Measurements from ENCODE around the gene LRGUK. TPM values are rescaled to one million over a fixed set of nuclear protein-coding genes. Genes with fewer than 3 reads are reported as not detected.

The LRGUK gene
- total and polyA plus RNA-seq, 12 donors, result 0.15 to 0.47 (median 0.22) TPM; not detected in 5

- no peak overlapping the region for H3K4me3 ChIP-seq
- ATAC-seq, result no peak
- peaks cover 0 to 45% (median 15%) of the 10 kb centered on the region in 11 donors for H3K9me3 ChIP-seq
- no peaks in the 10 kb centered on the region for H3K36me3 ChIP-seq
- no peak for DNase-seq
- TF ChIP-seq CTCF (IDR thresholded peaks at IDR 0.05), result no peak
- peaks cover 0 to 13% (median 0%) of the 10 kb centered on the region in 9 donors for H3K4me1 ChIP-seq
- no peak overlapping the region for H3K27ac ChIP-seq
- no peaks in the 10 kb centered on the region for H3K27me3 ChIP-seq
- intact Hi-C loops (cut with DNase I), result no loop called here
These were observed 38.9 kb upstream of the LRGUK start for GRCh38 chr7:134088199-134088598.

- peaks cover 0 to 8% (median 0%) of the 10 kb centered on the region in 9 donors for H3K4me1 ChIP-seq
- no peak for TF ChIP-seq CTCF (IDR thresholded peaks at IDR 0.05)
- peaks cover 0 to 49% (median 17%) of the 10 kb centered on the region in 11 donors for H3K9me3 ChIP-seq
- H3K27ac ChIP-seq, result no peak overlapping the region
- H3K4me3 ChIP-seq, result no peak overlapping the region
- ATAC-seq (no peak), DNase-seq (no peak)
- intact Hi-C loops (cut with DNase I), result no loop called here
- no peaks in the 10 kb centered on the region for H3K27me3 ChIP-seq
- WGBS, 2 donors, result 78 to 81% methylated on average over 4 of the region's 4 CpGs
- H3K36me3 ChIP-seq, result no peaks in the 10 kb centered on the region
These were observed 37.7 kb upstream of the LRGUK start for GRCh38 chr7:134089446-134089845.

- intact Hi-C loops (cut with DNase I), result loop anchor here in 1 of 10 donors (2.0 kb wide), 1 partner anchor 17 kb away; no protein-coding TSS in a partner anchor
- no peak for TF ChIP-seq CTCF (IDR thresholded peaks at IDR 0.05)
- no peaks in the 10 kb centered on the region for H3K27me3 ChIP-seq
These were observed 29.1 kb upstream of the LRGUK start for GRCh38 chr7:134098072-134098471.

GRCh38 chr7:134101716-134102115 is 25.4 kb upstream of the LRGUK start:
- no peak overlapping the region for H3K27ac ChIP-seq
- no peaks in the 10 kb centered on the region for H3K27me3 ChIP-seq
- no peak overlapping the region for H3K4me3 ChIP-seq
- DNase-seq (no peak), ATAC-seq (no peak)
- 23% methylated on average over 3 of the region's 3 CpGs; no CpG with 5 or more reads in 1 of the 2 donors for WGBS, 2 donors
- no peak for TF ChIP-seq CTCF (IDR thresholded peaks at IDR 0.05)
- H3K4me1 ChIP-seq, result no peaks in the 10 kb centered on the region
- no peaks in the 10 kb centered on the region for H3K9me3 ChIP-seq
- intact Hi-C loops (cut with DNase I), result no loop called here
- H3K36me3 ChIP-seq, result no peaks in the 10 kb centered on the region

More at GRCh38 chr7:134098072-134098471, 29.1 kb upstream of the LRGUK start:
- DNase-seq, result no peak
- Histone ChIP-seq H3K4me3 (no peak overlapping the region), H3K4me1 (no peaks in the 10 kb centered on the region), H3K27ac (no peak overlapping the region), H3K36me3 (no peaks in the 10 kb centered on the region), H3K9me3 (peaks cover 0 to 13% (median 9%) of the 10 kb centered on the region in 11 donors)
- 88 to 91% methylated on average over 4 of the region's 4 CpGs for WGBS, 2 donors
- ATAC-seq, result no peak
